CD14-positive monocyte (primary cell): ENCODE data around the gene FAM171A1. TPM values are rescaled to one million over a fixed set of nuclear protein-coding genes. Genes with fewer than 3 reads are reported as not detected.

ENCODE experiments used
- DNase-seq, 3 donors: peaks; one replicate each; pipeline ENCODE4 v3.0.0-alpha.2; 2011 to 2022
- H2AFZ ChIP-seq: 2 replicates; pipeline ENCODE4 v1.6.0; 2012; ENCODE audit warnings: mild to moderate bottlenecking, low read depth, low read length, inconsistent platforms; ENCODE audit not compliant: insufficient read depth, poor library complexity, severe bottlenecking
- H3K27ac ChIP-seq, 2 donors: 1 replicate in 1 of 2; 2 replicates in 1 of 2; pipeline ENCODE4 v1.5.1; 2012 to 2013; ENCODE audit warnings: low read length in 2 of 2, control low read depth in 1 of 2, inconsistent platforms in 1 of 2, low read depth in 1 of 2, mild to moderate bottlenecking in 1 of 2
- H3K27me3 ChIP-seq, 2 donors: one replicate each; pipeline versions ENCODE4 v1.6.0 to v1.6.1; 2011 to 2013; ENCODE audit warnings: low read length in 2 of 2; ENCODE audit not compliant: control insufficient read depth in 2 of 2, insufficient read depth in 2 of 2
- H3K36me3 ChIP-seq, 2 donors: replicated peaks in 1 of 2; 1 replicate in 1 of 2; 2 replicates in 1 of 2; pipeline versions ENCODE4 v1.5.1 to v1.6.1; 2012 to 2013; ENCODE audit warnings: low read length in 2 of 2, control low read depth in 1 of 2, inconsistent platforms in 1 of 2, mild to moderate bottlenecking in 1 of 2; ENCODE audit not compliant: insufficient read depth in 2 of 2, control insufficient read depth in 1 of 2
- H3K4me1 ChIP-seq, 2 donors: 1 replicate in 1 of 2; 2 replicates in 1 of 2; pipeline versions ENCODE4 v1.5.1 to v1.6.1; 2012 to 2013; ENCODE audit warnings: low read length in 2 of 2, control low read depth in 1 of 2, inconsistent platforms in 1 of 2, mild to moderate bottlenecking in 1 of 2, moderate library complexity in 1 of 2; ENCODE audit not compliant: insufficient read depth in 2 of 2, control insufficient read depth in 1 of 2
- H3K4me2 ChIP-seq: replicated peaks from 2 replicates; pipeline ENCODE3; 2012; ENCODE audit warnings: low read length, moderate library complexity, mild to moderate bottlenecking; ENCODE audit not compliant: poor library complexity, severe bottlenecking; ENCODE audit errors: extremely low read depth
- H3K4me3 ChIP-seq, 3 experiments: fragments of 200-600 bp in 1 of 3; sonication (generic) in 1 of 3; replicated peaks in 1 of 3; 1 replicate in 2 of 3; 2 replicates in 1 of 3; pipeline ENCODE4 v1.5.1; 2011 to 2013; ENCODE audit warnings: low read length in 3 of 3, mild to moderate bottlenecking in 3 of 3, control low read depth in 2 of 3, low read depth in 2 of 3, inconsistent platforms in 1 of 3, moderate library complexity in 1 of 3
- H3K79me2 ChIP-seq: 2 replicates; pipeline ENCODE4 v1.6.0; 2012; ENCODE audit warnings: mild to moderate bottlenecking, control low read depth, inconsistent platforms, low read length, moderate library complexity; ENCODE audit not compliant: insufficient read depth
- H3K9ac ChIP-seq: 2 replicates; pipeline ENCODE4 v1.6.0; 2017; ENCODE audit warnings: low read length, mild to moderate bottlenecking; ENCODE audit not compliant: insufficient read depth, poor library complexity, severe bottlenecking
- H3K9me3 ChIP-seq, 2 donors: replicated peaks in 1 of 2; 1 replicate in 1 of 2; 2 replicates in 1 of 2; pipeline versions ENCODE4 v1.5.1 to v1.6.1; 2012 to 2013; ENCODE audit warnings: low read length in 2 of 2, control low read depth in 1 of 2; ENCODE audit not compliant: control insufficient read depth in 1 of 2, insufficient read depth in 1 of 2
- H4K20me1 ChIP-seq: 2 replicates; pipeline ENCODE4 v1.6.0; 2012; ENCODE audit warnings: mild to moderate bottlenecking, low read length, control low read depth, moderate library complexity; ENCODE audit not compliant: insufficient read depth
- H3K27ac Mint-ChIP-seq, 7 donors: one replicate each; pipeline ENCODE4 v1.8.0; 2020; ENCODE audit warnings: mild to moderate bottlenecking in 7 of 7, mixed read lengths in 7 of 7, moderate library complexity in 6 of 7, inconsistent platforms in 2 of 7
- H3K27me3 Mint-ChIP-seq, 3 donors: one replicate each; pipeline ENCODE4 v1.8.0; 2021 to 2022; ENCODE audit warnings: low read depth in 3 of 3, mild to moderate bottlenecking in 3 of 3, mixed read lengths in 3 of 3, moderate library complexity in 3 of 3, inconsistent platforms in 1 of 3
- H3K36me3 Mint-ChIP-seq, 2 donors: one replicate each; pipeline ENCODE4 v1.8.0; 2020; ENCODE audit warnings: mixed read lengths in 2 of 2, inconsistent platforms in 1 of 2, mild to moderate bottlenecking in 1 of 2
- H3K4me1 Mint-ChIP-seq: one replicate; pipeline ENCODE4 v1.8.0; 2020; ENCODE audit warnings: mild to moderate bottlenecking, mixed read lengths
- H3K4me3 Mint-ChIP-seq, 2 donors: one replicate each; pipeline ENCODE4 v1.8.0; 2020; ENCODE audit warnings: mild to moderate bottlenecking in 2 of 2, mixed read lengths in 2 of 2, moderate library complexity in 1 of 2
- H3K9me3 Mint-ChIP-seq, 7 donors: one replicate each; pipeline ENCODE4 v1.8.0; 2020 to 2022; ENCODE audit warnings: mixed read lengths in 7 of 7, mild to moderate bottlenecking in 6 of 7, moderate library complexity in 6 of 7, inconsistent platforms in 2 of 7
- CTCF ChIP-seq: fragments of 200-600 bp; IDR thresholded peaks from one replicate; pipeline ENCODE4 v1.8.0; 2022; ENCODE audit warnings: antibody characterized with exemption, mild to moderate bottlenecking
- WGBS: methylation state at CpG from one replicate; pipeline ENCODE4 v1.1.5; 2013; ENCODE audit warnings: missing lambda C conversion rate; ENCODE audit not compliant: insufficient coverage; 5-methylcytosine and 5-hydroxymethylcytosine counted together
- intact Hi-C, 2 donors: fragments of 100-400 bp; cut with micrococcal nuclease; formaldehyde crosslinking; loops; one replicate each; pipeline versions ENCODE4 v1.15.0 to v1.15.1; 2023
- polyA plus RNA-seq, 3 donors: library from polyadenylated mRNA; depleted of rRNA in 1 of 3; unstranded in 2 of 3; stranded (reverse) in 1 of 3; fragments of 300-500 nt in 2 of 3; fragments of >200 nt in 1 of 3; fragmentation: Illumina TruSeq in 2 of 3; gene quantifications; 1 replicate in 2 of 3; 2 replicates in 1 of 3; pipeline ENCODE4 v1.2.3, GENCODE V29; 2012 to 2021

FAM171A1 gene
- polyA plus RNA-seq, 3 donors = not detected

- Histone ChIP-seq H3K4me3 (no peak overlapping the region), H4K20me1 (no peaks in the 10 kb centered on the region), H2AFZ (no peak overlapping the region), H3K4me1 (no peaks in the 10 kb centered on the region), H3K27me3 (no peaks in the 10 kb centered on the region), H3K9me3 (no peaks in the 10 kb centered on the region), H3K27ac (no peak overlapping the region), H3K4me2 (no peak overlapping the region), H3K79me2 (no peaks in the 10 kb centered on the region), H3K36me3 (no peaks in the 10 kb centered on the region), H3K9ac (no peak overlapping the region)
- no peak overlapping the region for H3K27ac Mint-ChIP-seq
- H3K4me1 Mint-ChIP-seq = peaks cover 6% of the 10 kb centered on the region
- peaks cover 0 to 1% (median 0%) of the 10 kb centered on the region in 7 donors for H3K9me3 Mint-ChIP-seq
- DNase-seq = no peak
- no peak for TF ChIP-seq CTCF
- intact Hi-C loops = no loop called here
- 90% methylated on average over 2 of the region's 6 CpGs for WGBS
- no peak overlapping the region for H3K4me3 Mint-ChIP-seq
- H3K27me3 Mint-ChIP-seq = peaks cover 5 to 13% (median 9%) of the 10 kb centered on the region in 3 donors
- no peaks in the 10 kb centered on the region for H3K36me3 Mint-ChIP-seq
These were observed 115.1 kb downstream of the FAM171A1 start for GRCh38 chr10:15255961-15256360.

- H3K9me3 Mint-ChIP-seq = peaks cover 0 to 1% (median 0%) of the 10 kb centered on the region in 7 donors
- Histone ChIP-seq H3K36me3 (no peaks in the 10 kb centered on the region), H3K4me3 (no peak overlapping the region), H3K9ac (no peak overlapping the region), H3K4me1 (no peaks in the 10 kb centered on the region), H4K20me1 (no peaks in the 10 kb centered on the region), H3K79me2 (no peaks in the 10 kb centered on the region), H3K27ac (no peak overlapping the region), H3K27me3 (no peaks in the 10 kb centered on the region), H2AFZ (peak overlapping the region; percentile 39), H3K4me2 (no peak overlapping the region), H3K9me3 (no peaks in the 10 kb centered on the region)
- TF ChIP-seq CTCF = no peak
- no peak overlapping the region for H3K27ac Mint-ChIP-seq
- intact Hi-C loops = no loop called here
- peak overlapping the region; percentile 29 to 55 for H3K4me3 Mint-ChIP-seq
- 100% methylated on average over 1 of the region's 10 CpGs for WGBS
- no peaks in the 10 kb centered on the region for H3K36me3 Mint-ChIP-seq
- H3K4me1 Mint-ChIP-seq = peaks cover 6% of the 10 kb centered on the region
- no peak for DNase-seq
- H3K27me3 Mint-ChIP-seq = peaks cover 8 to 16% (median 9%) of the 10 kb centered on the region in 3 donors
These were observed 116.1 kb downstream of the FAM171A1 start for GRCh38 chr10:15254808-15255648.
